NCI-H1092 treated with DMSO at 0.1 percent for 48 hours (cell line): ENCODE results near the gene BACH2.
"Not testable (repeated sequence)": the region's sequence is repeated elsewhere in the genome, so short reads cannot be mapped to it uniquely, and the experiment has no call there.

Source experiments
- DNase-seq: peaks from one replicate; lab custom pipeline; 2025; lab: John Stamatoyannopoulos, UW

The BACH2 gene

DNA sequence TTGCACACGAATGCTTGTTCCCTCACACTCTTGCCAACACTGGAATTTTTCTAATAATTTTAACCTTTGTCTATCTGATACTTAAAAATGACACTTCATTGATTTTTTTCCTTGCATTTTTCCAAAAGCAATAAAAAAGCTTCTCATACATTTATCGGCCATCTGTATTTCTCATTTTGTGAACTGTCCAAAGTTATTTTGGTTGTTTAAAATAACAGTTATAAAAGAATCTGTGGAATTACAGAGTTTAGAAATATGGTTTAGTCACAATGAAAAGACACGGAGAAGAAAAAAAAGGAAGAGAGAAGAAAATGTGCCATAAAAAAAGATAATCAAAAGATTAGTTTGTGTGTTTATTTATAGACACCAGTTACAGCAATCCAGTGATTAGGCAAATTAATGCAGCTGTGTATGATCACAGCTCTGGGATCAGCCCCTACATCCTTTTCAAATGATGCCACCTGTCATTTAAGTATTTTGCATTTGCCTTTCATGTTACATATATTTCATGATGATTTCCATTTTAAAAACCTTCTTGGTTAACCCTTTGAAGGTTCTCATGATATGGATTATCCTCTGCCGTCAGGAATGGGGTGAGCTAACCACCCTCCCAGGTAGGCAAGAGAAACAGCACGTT lies 171.7 kb downstream of the BACH2 start:
- no peak for DNase-seq

DNA sequence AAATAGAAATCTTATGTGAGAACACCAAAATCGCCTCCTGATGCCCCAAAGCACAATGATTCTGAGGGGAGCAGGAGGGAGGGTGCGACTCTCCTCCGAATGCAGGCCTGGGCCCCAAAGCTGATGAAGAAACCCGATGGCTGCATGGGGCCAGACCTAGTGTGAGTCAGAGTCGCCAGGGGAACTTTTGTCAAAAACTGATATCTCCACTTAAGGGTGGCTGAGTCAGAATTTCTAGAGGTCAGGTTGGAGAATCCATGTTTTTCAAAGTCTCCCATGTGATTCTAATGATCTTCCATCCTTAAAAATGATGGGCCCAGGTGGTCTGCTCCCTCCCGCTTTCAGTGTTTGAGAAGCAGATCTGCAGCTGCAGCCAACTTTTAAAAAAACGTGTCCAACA lies 172.8 kb downstream of the BACH2 start:
- DNase-seq: no peak

DNA sequence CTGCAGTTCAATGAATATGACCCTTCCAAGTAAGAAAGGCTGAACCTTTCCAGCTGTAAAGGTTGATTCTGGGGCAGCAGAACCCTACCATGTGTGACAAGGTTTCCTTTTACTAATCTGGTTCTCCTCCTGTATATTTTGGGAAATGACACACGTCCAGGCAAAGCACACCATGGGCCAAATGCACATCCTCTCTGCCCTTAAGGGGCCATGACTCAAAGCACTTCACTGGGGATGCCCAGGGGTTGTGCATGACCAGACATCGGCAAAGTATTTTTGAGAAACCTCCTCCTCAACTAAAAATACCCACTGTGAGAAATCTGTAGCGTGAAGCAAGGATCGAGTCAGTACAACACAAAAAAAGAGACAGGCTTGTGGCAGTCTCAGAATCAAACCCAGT lies 174.7 kb downstream of the BACH2 start:
- no peak for DNase-seq

DNA sequence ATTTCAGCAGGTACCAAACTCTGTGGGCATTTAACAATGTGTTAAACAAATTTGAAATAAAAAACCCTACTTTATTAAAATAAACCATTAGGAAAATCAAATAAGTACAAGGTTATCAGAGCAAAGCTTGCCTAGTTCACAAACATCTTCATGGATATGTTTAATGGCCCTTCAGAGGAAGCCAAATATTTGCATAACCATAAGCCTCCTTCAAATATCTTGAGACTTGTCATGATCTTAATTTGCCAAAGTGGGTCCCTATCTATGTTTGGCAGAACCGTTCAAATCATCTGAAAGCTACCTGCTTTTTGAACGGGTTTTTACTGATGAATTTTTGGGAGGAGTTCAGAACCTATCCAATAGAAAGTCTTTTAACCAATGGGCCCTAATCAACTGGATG lies 176.3 kb downstream of the BACH2 start:
- DNase-seq: no peak

DNA sequence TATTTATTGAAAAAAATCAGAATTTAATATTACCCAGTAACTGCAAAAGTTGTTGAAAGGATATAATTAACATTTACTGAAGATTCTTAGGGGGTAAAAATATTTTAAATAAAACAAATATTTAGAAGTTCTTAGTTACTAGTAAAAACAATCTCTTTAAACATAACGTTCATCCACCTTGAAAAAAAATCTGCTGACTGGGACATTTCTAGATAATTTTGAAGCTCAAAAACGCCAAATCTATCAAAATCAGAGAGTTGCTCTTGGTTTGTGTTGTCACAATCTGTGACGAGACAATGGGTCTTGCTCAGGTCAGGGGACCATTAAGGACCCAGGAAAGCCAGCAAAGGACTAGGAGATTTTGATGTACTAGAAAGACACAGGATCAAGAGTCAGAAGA lies 177.0 kb downstream of the BACH2 start:
- DNase-seq: no peak

DNA sequence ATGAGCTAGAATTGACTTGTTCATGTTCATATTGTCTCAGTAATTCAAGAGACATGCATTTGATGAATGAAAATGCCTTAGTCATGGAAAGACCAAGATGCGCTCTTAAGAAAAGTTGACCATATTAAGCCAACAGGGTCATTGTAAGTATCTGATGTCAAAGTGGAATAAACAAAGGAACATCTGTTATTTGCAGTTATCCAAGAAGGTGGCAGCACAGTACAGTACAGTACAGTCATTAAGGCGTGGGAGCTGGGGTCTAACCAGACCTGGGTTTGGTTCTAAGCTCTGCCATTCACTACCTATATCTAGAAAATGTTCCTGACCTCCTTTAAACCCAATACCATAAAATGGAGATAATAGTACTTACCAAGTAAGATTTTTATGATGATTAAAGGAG lies 178.1 kb downstream of the BACH2 start:
- DNase-seq: no peak

DNA sequence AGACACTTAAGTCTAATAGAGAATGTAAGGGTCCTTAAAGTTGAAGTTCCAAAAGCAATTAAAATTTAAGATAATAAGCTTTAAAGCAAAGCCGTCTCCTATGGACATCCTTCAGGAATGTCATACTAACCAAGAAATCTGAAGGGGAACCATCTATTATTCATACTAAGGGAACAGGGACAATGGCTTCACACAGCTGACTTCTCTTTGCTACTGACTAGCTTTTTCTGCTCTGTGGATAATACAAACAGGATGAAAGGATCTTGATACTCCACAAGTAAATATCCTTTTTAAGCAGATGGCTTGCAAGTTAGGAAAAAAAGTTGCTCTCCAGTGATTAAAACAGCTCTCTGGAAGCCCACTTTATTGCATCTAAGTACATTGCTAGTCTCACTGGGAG lies 178.6 kb downstream of the BACH2 start:
- DNase-seq: no peak

DNA sequence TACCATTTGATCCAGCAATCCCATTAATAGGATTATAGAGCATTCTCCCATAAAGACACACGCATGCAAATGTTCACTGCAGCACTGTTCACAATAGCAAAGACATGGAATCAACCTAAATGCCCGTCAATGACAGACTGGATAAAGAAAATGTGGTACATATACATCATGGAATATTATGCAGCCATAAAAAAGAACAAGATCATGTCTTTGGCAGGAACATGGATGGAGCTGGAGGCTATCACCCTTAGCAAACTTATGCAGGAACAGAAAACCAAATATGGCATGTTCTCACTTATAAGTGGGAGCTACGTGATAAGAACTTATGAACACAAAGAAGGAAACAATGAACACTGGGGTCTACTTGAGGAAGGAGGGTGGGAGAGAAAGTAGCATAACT lies 180.5 kb downstream of the BACH2 start:
- not testable (repeated sequence) for DNase-seq

DNA sequence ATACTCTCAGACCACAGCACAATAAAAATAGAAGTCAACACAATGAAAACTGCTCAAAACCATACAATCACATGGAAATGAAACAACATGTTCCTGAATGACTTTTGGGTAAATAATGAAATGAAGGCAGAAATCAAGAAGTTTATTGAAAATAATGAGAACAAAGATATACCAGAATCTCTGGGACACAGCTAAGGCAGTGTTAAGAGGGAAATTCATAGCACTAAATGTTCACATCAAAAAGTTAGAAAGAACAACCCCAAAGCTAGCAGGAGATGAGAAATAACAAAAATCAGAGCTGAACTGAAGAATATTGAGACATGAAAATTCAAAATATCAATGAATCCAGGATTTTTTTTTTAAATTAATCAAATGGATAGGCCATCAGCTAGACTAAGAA lies 183.3 kb downstream of the BACH2 start:
- no peak for DNase-seq

DNA sequence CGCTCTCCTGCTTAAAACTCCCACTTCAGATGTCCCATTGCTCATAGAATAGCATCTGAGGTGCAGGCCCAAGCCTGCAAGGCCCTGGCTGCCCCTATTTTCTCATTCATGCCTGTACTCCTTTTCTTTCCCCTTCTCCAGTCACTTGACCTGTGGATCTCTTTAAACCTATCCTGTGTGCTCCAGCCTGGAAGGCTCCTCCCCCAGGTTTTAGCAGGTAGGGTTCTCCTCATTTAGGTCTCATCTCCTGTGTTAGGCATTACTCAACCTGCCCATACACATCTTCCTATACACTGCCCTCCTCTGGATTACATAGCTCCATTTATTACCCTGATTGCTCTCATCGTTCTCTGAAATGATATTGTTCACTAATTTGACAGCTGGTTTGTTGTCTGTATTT lies 185.3 kb downstream of the BACH2 start:
- DNase-seq: no peak

DNA sequence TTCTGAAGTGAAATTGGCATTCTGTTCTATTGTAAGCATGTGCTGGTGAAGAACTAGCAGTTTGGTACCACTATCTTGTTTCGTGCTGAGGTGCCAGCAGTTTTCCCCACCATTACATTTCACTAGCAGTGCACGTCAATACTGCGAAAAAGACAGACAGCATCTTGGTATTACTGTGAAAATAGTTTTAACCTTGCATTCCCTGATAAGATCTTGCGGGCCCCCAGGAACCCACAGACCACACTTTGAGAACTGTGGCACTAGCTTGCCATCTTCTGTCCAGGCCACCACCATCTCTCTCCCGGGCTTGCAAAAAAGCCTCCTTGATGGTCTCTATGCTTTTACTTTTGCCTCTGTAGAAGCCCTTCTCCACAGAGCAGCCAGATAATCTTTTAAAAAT lies 185.7 kb downstream of the BACH2 start:
- DNase-seq: no peak

DNA sequence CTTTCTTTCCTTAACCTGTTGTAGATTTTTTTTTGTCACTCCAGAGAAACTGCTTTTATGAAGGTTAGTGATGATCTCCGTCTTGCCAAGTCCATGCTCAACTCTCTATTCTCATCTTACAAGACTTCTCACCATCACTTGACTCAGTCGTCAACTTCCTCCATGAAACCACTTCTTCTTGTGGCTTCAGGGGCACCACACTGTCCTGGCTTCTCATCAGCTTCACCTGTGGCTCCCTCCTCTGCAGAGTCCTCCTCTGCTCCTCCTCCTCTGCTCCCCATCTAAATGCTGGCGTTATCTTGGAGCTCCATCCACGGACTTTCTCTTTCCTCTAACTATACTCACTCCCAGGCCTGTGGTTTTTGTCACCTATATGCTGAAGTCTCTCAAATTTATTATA lies 187.5 kb downstream of the BACH2 start:
- no peak for DNase-seq

DNA sequence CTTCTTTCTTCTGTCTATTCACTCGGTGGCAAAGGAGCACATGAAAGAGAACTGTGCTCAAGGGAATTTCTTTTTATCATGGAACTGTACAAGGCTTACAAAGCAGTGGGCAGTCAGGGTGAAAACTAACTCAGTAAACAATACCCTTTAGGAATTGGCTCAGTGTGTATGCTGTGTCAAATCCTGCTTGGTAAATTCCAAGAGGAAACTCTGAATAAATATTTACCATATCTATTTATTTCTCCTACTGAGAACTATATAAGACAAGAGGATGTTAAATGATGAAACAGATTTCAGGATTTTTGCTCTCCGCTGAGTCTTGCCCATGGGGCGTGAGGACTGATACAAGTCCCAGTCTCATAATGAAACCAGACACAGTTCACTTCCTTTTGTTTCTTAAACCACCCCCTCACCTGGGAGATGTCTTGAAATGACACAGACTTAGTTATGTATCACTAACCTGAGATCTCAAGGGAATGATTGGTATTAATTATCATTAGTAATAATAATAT lies 188.8 kb downstream of the BACH2 start:
- DNase-seq: no peak

DNA sequence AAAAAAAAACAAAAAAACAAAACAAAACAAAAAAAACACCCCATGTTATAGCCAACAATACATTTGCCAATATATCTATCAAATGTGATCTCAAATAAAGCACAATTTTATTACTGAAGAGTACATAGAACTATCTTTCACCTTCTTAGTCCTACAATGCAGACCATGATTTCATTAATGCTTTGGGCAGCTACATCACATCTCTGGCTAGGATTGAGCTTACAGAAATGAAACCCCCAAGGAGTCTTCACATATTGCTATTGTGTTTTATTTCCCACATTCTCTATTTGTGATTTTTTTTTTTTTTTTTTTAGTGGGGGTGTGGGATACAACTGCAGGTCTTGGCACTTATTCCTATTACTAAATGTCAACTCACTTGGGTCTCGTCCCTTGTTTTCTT lies 189.3 kb downstream of the BACH2 start:
- DNase-seq: no peak

DNA sequence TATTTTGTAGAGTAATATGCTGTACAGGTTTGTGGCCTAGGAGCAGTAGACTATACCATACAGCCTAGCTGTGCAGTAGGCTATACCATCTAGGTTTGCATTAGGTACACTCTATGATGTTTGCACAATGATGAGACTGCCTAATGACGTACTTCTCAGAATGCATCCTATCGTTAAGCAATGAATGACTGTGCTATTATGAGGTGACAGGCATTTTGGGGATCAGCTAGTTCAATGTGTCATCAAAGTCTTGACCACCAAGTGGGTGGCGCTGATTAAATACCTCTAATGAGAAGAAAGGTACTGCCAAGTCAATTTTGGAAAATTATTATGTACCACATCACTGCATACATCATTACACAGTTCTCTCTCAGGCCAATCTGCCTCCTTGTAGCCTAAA lies 190.2 kb downstream of the BACH2 start:
- DNase-seq: no peak

DNA sequence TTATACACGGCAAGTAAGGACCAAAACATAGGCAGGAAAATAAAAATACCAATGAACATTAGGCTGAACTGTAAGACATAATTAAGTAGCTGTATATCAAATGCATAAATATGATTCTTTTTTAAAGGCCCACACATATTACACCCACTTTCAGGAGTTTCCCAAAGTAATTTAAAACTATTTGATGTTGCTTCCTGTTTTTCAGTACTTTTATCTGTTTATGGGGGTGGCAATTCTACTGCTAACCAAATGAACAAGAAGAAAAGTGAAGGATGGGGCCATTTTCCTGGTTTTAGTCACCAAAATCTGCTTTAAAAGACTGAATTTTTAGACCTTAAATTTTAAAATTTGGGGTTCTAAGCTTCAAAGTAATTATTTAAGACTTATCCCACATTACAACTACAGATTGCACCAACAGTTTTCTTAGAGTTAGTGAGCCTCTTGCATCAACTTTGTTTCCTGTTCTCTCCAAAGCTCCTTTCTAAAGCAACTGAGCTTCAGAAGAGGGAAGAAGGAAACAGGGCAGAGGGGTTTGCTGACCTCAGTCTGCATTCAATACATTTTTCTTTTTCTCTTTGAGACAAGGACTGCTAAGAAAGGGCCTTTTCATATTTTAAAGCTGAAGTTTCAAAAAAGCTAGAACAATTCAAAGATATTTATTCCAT lies 191.0 kb downstream of the BACH2 start:
- no peak for DNase-seq

DNA sequence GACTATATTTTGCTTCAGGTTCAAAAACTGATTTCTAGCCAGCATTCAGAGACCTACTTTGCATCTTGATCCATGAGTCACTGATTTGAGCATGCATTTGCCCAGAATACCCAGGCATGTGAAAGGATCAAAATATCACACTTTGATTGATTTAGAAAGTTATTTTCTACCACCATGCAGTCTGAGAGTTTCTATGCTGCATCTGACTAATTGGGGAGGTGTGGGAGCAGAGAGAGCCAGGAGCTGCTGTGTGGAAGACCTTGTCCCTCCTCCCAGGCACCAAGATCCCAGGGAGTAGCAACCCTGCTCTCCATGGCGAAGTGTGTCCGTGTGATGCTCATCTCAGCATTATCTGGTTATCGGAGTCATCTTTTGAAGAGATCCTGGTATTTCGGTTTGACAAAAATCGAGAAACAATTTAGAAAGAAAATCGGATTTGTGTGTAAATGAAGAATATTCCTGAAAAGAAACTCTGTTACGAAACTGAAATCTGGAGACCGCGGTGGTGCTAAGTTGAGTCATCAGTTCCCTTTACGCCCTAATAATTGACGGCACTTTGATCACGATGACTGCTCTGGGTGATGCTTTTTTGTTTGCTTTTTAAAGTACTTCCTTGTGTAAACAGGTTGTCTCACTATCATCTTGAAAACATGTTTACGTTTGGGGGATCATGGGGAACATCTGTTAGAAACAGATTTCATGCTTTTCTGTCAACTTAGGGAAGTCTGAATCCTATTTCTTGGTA lies 193.4 kb downstream of the BACH2 start:
- DNase-seq: no peak

DNA sequence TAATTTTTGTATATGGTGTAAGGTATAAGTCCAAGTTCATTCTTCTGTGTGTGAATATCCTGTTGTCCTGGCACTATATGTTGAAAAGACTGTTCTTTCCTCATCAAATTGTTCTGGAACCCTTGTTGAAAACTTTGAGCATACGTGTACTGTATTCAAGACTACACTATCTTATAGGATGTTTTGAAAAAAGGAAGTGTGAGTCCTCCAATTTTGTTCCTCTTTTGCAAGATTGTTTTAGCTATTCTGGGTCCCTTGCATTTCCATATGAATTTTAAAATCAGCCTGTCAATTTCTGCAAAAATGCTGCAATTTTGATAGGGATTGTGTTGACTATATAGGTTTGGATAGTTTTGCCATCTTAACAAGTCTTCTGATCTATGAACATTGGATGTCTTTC lies 195.2 kb downstream of the BACH2 start:
- no peak for DNase-seq

DNA sequence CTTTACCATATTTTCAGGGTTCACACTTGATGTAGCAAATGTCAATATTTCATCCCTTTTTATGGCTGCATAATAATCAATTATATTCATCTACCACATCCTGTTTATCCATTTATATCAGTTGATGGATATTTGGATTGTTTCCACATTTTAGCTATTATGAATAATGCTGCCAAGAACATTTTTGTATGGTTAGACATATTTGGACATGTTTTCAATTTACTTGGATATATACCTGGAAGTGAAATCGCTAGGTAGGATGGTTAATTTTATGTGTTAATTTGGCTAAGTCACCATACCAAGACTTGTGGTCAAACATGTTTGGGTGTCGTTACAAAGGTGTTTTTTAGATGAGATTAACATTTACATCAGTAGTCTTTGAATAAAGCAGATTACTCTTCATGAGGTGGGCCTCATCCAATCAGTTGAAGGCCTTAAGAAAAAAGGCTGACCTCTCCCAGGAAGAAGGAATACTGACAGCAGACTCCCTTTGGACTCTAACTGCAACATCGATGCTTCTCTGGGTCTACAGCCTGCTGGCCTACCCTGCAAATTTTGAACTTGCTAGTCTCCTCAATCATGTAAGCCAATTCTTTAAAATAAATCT lies 196.5 kb downstream of the BACH2 start:
- DNase-seq: no peak

DNA sequence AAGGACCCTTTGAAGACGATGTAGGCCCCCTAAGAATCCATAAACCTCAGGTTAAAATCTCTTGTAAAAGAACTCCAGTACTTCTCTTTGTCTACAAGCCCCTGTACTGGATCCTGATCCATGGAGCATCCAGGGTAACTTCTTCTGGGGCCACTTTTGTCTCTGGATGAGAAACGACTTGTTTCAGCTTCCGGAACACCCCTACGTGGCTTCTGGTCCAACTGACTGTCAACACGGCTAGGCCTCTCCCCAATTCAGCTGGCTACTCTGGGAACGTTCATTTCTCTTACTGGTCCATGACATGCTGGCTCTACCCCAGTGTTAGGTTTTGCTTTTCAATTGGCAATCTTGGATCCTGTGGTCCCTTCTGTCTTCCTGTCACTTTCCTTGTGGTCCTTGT lies 198.0 kb downstream of the BACH2 start:
- no peak for DNase-seq

DNA sequence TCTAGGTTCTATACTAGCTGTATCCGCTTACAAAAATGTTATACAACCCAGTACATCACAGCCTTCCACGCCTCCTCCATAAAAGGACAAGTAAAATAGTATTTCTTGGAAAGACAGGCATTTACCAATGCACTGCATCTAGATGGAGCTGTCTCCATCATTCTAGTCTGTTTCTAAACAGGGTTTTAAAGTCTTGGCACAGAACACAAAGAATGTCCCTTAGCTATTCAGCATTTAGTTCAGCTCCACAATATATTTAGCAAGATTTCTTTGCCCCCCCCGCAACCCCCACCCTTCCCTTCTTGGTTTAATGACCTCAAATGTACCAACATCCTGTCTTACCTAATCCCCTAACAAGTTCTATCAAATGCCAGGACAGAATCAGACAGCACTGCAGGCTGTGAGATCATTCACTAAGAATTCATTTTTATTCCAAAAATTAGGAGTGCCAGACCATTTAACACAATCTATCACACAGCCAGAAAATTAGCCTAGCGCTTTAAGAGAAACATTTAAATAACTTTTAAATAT lies 198.6 kb downstream of the BACH2 start:
- DNase-seq: no peak

DNA sequence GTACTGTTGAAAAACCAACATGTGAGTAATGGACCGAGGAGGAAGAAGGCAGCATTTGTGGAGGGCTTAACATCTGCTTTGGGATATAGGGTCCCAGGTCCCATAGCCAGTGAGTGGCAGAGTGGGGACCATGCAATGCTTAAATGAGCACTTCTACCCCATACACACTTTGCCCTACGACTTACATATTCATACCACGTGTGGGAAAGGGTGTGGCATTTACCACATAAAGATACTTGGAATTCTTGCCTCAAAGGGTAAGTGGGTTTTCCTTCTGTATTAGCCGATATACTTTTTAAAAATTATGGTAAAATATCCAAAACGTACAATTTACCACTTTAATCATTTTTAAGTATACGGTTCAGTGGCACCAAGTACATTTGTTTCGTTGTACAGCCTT lies 199.3 kb downstream of the BACH2 start:
- DNase-seq: no peak

DNA sequence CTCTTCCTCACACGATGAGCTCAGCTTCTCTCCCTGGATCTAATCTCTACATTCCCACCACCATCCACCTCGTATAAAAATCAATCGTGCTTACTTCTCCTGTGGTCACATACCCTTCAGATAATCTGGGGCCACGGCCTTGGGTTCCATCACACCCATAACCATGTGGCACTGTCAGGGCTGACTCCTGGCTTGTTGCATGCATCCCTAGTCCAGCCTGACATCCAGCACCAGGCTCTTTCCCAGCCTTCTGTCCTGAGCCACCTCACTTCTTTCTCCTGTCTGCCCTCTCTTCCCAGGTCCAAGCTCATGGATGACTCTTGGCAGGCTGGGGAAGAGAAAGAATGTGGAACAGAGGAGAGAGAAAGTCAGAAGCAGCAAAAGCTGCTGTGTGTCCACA lies 199.8 kb downstream of the BACH2 start:
- DNase-seq: no peak
